Femur (tissue), 1 donor: Measurements from ENCODE around the gene HAPSTR1.

Experiments
- DNase-seq: peaks from one replicate; pipeline ENCODE4 v3.0.0-alpha.2; 2017

Gene HAPSTR1

GRCh38 chr16:9097266-9098219 lies 6.1 kb downstream of the HAPSTR1 start:
- DNase-seq = no peak

GRCh38 chr16:9098377-9099090 lies 7.1 kb downstream of the HAPSTR1 start:
- DNase-seq = no peak

GRCh38 chr16:9099131-9099625 lies 7.7 kb downstream of the HAPSTR1 start:
- no peak for DNase-seq

GRCh38 chr16:9102379-9102778 lies 10.9 kb downstream of the HAPSTR1 start:
- DNase-seq = no peak

GRCh38 chr16:9102943-9103342 lies 11.5 kb downstream of the HAPSTR1 start:
- DNase-seq = no peak

GRCh38 chr16:9103546-9103945 lies 12.1 kb downstream of the HAPSTR1 start:
- no peak for DNase-seq

- DNase-seq = no peak
These were observed 13.7 kb downstream of the HAPSTR1 start for GRCh38 chr16:9105189-9105588.

- DNase-seq = no peak
These were observed 15.9 kb downstream of the HAPSTR1 start for GRCh38 chr16:9107025-9107970.

GRCh38 chr16:9109255-9109654 lies 17.8 kb downstream of the HAPSTR1 start:
- DNase-seq = no peak

GRCh38 chr16:9112166-9112843 lies 20.9 kb downstream of the HAPSTR1 start:
- no peak for DNase-seq

- no peak for DNase-seq
These were observed 21.4 kb downstream of the HAPSTR1 start for GRCh38 chr16:9112844-9113186.

GRCh38 chr16:9113707-9114106 lies 22.3 kb downstream of the HAPSTR1 start:
- no peak for DNase-seq

- DNase-seq = no peak
These were observed 22.7 kb downstream of the HAPSTR1 start for GRCh38 chr16:9114112-9114511.

- DNase-seq = no peak
These were observed 23.4 kb downstream of the HAPSTR1 start for GRCh38 chr16:9114842-9115241.

- DNase-seq = no peak
These were observed 23.8 kb downstream of the HAPSTR1 start for GRCh38 chr16:9115277-9115676.

GRCh38 chr16:9116141-9116540 lies 24.7 kb downstream of the HAPSTR1 start:
- no peak for DNase-seq

GRCh38 chr16:9118170-9118569 lies 26.7 kb downstream of the HAPSTR1 start:
- no peak for DNase-seq

- no peak for DNase-seq
These were observed 28.4 kb downstream of the HAPSTR1 start for GRCh38 chr16:9119795-9120194.

GRCh38 chr16:9122342-9122741 lies 30.9 kb downstream of the HAPSTR1 start:
- no peak for DNase-seq

- DNase-seq = no peak
These were observed 31.5 kb downstream of the HAPSTR1 start for GRCh38 chr16:9122969-9123368.

GRCh38 chr16:9123401-9123800 lies 32.0 kb downstream of the HAPSTR1 start:
- DNase-seq = no peak

- DNase-seq = no peak
These were observed 32.4 kb downstream of the HAPSTR1 start for GRCh38 chr16:9123871-9124270.
